Measurements from ENCODE around the gene OR9G1.

DNA sequence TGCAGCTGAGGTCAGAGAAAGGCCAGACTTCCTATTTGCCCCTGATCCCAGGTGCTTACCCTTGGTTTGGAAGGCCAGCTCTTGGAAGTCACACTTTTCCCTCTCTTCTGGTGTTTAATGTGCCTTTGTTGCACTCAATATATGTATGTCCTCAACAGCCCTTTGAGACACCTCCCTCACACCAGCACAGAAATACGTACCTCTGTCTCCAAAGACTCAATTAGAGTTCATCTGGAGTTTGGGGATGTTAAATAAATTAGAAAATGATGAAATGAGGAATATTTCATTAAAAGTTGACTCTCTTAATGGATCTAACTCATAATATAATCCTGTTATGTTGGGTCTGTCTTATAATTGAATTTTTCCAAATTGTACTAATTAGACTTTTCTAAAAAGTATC is 49.7 kb downstream of the OR9G1 start, which contains the start of gene OR9G4:
- TF ChIP-seq MYC (IDR thresholded peaks at IDR 0.05; ENCODE audit: low read depth, low read length) (no peak), POLR2A (IDR thresholded peaks at IDR 0.05; ENCODE audit: extremely low read depth, insufficient read length) (no peak), CTCF (IDR thresholded peaks at IDR 0.05; ENCODE audit: low read depth, low read length) (no peak)

Data from NB4 (cell line).